GF-D8 (cell line): Measurements from ENCODE around the gene STARD9.
A peak's percentile ranks its signal among the peaks of the same experiment; 100 is the strongest.
"Not testable (repeated sequence)": the region's sequence is repeated elsewhere in the genome, so short reads cannot be mapped to it uniquely, and the experiment has no call there.

Source experiments
- DNase-seq: peaks from one replicate; lab custom pipeline; 2025; lab: John Stamatoyannopoulos, UW

Gene STARD9

DNA sequence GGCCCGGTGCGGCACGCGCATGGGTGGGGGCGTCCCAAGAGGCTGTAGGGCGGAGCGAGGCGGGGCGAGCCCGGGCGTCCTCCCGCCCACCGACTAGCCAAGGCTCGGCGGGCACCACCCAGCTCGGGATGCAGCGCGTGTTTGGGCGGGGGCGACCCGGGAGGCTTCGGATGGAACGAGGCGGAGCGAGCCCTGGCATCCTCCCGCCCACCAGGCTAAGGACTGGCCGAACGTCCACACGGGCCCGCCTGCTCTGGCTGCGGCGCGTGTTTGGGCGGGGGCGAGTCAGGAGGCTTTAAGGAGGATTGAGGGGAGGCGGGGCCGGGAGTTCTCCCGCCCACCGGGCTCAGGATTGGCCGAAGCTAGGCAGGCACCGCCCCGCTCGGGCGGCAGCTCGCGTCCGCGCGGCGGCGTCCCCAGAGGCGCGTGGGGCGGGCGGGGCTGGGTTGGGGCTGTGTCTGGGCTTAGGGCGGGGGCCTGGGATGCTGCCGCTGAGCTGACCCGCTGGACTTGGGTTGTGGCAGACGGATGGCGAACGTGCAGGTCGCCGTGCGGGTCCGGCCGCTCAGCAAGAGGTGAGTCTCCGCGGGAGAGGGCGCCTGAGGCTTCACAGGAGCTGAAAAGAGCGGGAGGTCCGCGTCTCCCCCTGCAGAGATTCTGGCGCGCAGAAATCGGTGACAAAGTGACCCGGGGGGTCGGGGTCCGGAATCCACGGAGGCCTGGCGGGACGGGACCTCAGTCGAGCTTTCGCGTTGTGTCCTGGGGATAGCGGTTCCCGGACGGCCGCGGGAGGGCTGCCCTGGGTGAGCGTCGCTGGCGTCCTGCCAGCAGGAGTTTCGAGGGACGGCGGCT, at the start of gene STARD9:
Gene STARD9 (plus strand): TSS at position 419 of the 852 bp plus-strand sequence. CDS start 110 bp downstream, at position 529.
- DNase-seq: peak; percentile 84

DNA sequence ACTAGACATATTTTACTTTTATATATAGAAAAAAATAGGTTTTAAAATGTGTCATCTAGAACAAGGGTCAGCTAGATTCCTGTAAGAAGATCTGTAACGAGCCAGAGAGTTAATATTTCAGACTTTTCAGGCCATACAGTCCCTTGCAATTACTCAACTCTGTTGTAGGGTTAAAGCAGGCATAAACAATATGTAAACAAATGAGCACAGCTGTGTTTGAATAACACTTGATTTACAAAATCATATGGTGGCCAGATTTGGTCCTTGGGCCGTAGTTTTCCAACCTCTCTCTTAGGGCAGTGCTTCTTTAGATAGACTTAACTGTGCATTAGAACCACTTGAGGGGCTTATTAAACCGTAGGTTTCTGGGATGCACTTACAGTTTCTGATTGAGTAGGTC, 46.4 kb upstream of the STARD9 start:
- DNase-seq: no peak

DNA sequence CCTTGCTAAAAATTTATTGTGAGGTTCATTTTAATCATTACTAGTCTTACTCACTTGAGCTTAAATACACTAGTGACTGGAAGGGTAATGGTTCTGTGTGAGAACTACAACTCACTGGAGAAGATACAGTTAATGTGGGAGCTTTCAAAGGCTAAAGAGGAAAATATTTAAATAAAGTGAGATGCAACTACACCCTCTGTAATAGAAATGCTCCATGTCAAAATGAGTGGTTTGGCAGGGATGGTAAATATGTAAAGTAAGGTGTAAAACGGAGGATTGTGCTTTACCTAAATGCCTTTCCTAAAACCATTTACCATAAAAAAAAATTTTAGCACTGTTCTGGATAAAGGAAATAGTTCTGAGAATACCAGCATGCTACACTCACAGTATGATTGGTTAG, 42.2 kb upstream of the STARD9 start:
- no peak for DNase-seq

DNA sequence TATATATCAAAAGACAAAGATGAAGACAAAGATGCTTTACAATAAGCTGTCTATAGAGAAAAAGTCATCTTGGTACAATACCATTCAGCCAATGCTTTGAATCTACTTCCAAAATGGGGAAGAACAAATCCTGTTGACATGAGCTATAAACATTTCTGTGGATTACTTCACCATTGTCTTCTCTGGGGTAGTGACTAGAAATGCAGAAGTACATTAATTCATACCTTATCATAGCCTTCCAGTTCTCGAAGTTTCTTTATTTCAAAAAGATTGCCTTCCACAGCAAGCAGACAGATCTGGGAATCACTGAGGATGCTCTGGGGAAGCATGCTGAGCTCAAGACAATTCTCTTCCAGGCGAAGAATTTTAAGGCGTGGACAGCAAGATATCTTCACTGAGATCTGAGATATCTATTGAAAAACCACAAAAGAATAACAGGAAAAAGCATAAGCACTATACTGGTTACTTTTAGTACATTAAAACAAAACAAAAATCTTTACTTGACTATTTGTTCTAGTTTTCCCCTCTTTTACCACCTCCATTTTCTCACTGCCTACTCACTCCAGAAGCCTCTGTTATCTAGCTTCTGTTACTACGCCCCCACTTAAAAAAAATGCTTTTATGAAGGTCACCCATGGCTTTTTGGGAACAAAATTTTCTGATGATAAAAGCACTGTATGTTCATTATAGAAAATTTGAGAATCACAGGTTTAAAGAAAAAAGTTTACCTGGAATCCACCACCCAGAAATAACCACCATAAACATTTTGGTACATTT, 30.4 kb upstream of the STARD9 start:
- peak; percentile 43 for DNase-seq

DNA sequence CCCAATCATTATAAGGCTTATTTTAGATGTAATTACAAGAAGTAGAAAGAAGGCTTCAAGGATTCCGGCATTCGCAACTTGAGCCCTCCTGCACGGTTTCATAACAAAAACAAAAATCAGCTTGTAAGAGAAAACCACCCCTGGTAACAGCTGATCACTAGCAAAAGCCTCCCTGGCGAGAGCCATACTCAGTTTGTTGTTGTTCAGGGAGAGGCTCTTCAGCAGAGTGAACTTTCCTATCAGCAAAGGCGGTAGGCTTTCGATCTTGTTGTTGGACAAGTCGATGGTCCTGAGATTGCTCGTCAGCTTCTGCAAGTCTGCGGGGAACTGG, 27.5 kb upstream of the STARD9 start:
- no peak for DNase-seq

DNA sequence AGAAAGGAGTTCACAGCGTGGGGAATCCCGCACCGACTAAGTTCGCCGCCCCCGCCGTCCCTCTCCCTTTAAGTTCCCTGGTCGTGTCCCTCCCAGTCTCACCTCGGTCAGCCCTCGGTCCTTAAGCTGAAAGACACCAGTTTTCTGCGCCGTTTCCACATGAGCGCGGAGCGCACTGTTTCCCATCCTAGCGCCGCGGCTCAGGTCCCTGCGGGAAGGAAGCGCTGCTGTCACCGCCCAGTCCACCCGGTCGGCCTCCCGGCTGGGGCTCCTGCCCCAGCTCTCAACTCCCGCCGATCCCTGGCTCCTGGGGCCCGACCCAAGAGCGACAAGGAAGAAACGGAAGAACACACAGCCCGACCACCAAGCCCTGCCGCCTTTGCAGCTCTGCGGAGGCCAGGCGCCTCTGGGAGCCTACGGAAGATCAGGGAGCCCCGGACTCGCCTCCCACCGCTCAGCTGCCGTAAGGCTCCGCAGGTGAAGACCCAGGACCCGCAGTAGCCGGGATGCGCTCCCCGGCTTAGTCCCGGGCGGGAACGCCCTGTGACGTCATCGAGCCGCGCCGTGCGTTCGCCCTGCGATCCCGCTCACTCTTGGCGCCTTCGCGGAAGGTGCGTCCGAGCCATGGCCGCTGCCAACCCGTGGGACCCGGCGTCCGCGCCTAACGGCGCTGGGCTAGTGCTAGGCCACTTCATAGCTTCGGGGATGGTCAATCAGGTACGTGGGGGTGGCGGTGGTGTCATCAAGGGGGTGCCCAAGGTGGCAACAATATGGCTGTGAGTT, 27.0 kb upstream of the STARD9 start, which contains the start of the genes HAUS2 and LRRC57:
Gene HAUS2 (plus strand): TSS at position 590 of the 783 bp plus-strand sequence. CDS start 35 bp downstream, at position 625.
Gene LRRC57 (minus strand): TSS at position 545 of the 783 bp plus-strand sequence. CDS start 359 bp downstream, at position 186.
- peak; percentile 16 for DNase-seq

DNA sequence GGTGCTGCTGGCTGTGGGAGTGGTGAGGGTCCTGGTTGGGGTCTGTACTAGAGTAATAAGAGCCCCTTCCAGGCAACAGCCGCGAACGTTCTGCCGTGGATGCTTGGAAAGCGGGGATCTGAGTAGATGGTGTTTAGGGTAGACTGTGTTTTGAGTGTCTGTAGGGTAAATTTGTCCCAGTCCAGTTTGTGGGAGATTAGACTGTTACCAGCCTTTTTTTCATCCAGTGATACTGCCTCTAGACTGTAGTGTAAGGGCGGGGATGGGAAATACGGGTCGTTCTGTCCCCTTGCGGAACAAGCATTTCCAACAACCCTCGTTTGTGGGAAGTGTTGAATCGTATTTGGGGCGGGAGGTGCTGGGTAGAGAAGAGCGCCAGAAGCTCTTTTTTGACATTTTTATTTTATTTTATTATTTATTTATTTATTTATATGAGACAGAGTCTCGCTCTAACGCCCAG, 26.3 kb upstream of the STARD9 start:
- peak; percentile 35 for DNase-seq

DNA sequence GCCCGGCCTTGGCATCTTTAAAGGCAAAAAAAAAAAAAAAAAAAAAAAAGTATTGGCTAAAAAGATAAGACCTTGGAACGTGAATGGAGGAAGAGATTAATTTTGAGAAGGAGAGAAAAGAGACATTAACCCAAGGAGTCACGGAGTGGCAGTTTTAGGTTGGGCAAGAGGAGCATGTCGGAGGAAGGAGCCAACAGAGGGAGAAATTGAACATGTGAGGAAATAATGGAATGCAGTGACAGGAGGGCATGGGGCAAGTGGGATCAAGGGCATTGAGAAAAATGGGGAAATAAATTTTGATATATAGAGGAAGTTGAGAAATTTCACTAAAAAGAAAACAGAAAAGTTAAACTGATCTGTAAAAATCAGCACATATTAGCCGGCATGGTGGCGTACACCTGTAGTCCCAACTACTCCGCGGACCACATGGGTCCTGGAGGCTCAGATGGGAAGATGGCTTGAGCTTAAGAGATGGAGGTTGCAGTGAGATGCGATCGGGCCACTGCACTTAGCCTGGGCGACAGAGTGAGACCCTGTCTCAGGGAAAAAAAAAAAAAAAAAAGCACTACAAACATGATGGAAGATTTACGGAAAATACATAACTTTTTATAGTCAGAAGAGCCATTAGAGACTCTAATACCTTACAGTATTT, 25.5 kb upstream of the STARD9 start:
- DNase-seq: no peak

DNA sequence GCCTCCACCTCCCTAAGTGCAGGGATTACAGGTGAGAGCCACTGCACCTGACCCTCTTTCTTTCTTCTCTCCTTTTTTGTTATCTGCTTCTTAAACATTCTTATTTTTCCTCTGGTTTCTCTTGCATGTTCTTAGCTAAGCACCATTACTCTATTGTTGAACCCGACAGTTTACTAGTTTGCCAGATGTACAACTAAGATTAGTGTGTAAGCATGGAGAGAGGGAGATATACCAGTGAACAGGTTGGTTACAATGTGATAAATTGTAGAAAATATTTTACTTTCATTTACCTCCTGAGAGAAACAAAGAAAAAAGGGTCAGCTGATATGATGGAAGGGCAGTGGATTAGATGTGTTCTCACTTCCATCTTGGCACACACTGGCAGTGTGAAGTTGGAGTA, 21.9 kb upstream of the STARD9 start:
- no peak for DNase-seq

DNA sequence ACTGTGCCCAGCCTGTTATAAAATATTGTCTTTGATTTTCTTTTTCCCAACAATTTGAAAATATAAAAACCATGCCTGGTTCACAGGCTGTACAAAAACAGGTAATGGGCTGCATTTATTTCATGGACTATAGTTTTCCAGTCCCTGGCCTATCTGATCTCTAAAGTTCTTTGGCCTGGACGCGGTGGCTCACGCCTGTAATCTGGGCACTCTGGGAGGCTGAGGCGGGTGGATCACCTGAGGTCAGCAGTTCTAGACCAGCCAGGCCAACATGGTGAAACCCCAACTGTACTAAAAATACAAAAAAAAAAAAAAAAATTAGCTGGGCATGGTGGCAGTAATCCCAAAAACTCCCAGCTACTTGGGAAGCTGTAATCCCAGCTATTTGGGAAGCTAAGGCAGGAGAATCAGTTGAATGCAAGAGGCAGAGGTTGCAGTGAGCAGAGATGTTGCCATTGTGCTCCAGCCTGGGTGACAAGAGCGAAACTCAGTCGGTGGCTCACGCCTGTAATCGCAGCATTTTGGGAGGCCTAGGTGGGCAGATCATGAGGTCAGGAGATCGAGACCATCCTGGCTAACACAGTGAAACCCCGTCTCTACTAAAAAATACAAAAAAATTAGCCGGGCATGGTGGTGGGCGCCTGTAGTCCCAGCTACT, 18.7 kb upstream of the STARD9 start:
- DNase-seq: not testable (repeated sequence)

DNA sequence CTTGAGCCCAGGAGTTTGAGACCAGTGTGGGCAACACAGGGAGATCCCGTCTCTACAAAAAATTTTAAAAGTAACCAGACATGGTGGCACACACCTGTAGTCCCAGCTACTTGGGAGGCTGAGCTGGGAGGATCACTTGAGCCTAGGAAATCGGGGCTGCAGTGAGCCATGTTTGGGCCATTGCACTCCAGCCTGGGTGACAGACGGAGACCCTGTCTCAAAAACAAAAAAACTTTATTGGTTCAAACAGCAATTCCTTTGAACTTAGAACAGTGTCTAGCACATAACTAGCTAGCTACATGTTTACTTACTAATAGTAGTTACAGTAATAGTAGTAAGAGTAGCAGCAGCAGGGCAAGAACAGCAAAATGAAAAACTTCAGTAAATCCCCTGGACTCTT, 16.7 kb upstream of the STARD9 start:
- DNase-seq: no peak

DNA sequence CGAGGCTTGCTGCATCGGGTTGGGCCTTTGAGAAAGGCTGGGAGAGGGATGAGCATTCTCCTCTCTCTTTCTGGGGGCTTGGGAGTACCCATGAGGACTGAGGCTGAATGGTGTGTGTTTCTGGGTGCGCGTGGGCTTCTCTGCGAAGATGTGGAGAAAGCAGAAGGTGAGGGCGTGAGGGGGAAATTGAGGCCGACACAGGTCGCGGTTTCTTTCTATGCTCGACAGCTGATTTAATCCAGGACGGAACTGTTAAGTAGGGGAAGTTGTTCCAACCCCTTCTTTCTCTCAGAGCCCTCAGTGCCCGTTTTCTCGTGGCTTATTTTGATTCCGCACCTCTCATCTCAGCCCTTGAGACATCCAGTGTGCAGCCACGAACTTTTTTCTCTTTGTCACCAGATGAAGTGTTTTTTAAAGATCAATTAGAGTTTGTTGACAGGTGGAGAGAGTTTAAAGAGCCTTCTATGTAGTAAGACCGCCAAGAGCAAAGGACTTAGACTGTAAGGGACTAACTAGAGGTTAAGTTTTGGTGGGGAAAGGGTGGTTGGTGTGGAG, 711 bp downstream of the STARD9 start:
- no peak for DNase-seq

DNA sequence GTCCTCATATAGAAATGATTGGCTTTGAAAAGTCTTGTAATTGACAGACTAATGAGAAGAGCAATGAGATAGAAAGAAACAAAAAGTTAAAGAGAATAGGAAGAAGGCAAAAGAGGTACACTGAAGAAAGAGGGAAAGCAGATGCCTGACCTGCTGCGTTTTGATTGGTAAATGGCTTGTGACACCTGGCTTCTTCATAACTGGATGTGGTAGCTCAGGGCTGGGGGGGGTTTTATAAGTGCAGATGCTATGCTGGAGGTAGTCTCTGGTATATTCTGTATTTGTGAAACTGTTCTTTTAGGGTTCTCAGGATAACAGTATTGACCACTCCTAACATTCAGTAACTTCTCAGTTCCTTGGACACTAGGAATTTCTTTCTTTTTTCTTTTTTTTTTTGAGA, 1.4 kb downstream of the STARD9 start:
- no peak for DNase-seq

DNA sequence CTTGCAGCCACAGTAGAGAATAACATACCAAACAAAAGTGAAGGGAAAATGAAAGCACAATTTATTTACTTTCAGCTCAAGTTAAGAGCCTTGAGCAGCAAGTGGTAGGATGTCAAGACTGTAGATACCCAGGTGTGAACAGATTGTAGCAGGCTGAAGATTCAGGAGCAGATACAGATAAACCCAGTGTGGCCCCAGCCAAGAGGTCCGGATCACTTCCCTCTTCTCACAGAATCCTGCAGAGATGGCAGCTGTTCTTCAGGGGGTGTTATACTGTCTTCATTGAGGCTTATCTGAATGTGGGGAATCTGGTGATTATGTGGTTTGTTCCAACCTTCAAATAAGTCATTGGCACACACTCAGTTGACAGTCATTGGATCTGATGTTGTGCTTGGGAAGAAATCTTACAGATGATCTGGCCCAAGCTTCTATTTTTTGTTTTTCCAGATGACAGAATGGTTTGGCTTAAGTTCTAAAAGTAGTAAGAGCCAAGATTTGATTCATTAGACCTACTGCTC, 2.2 kb downstream of the STARD9 start:
- no peak for DNase-seq

DNA sequence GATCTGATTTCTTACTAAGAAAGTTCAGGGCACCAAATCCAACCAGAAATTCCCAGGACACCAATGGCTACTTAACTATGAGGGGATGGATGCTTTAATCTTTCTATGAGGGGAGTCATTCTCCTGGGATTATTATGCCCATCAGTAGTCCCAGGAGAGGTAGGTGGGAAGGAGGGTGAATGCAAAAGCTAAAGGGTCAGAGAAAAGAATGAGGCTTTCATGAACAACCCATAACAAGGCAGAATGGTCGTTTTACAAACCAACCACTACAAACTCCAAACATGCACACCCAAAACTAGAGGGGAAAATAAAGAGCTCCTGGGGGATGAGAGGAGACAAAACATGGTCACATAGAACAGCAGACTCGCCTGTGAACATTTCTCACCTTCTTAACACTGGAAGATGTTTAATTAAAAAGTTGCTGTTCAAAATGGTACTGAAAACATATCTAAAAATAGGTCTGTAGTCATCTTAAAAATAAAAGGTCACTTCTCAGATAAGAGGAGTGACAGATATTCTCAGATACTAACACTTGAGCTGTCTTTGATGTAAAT, 3.7 kb downstream of the STARD9 start:
- DNase-seq: no peak

DNA sequence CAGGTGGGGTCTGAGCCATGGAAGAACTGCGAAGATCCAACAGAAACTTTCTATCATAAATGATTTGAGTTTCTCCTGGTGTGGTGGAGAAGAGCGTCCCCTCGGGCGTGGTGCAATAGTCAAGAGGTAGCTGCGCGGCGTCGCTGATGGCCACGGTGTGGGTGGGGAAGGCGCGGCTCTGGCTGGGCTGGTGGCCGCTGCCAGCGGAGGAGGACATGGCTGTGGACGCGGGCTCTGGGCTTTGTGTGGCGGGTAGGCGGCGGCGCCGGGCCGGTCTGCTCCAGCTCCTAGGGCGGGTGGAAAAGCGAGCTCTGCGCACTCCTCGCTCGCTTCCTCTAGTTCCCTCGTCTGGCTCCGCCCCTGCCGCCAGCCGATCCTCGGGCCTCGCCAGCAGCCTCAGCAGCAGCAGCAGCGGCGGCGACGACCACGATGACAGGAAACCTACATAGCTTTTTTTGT, 5.9 kb downstream of the STARD9 start:
- DNase-seq: peak; percentile 20

DNA sequence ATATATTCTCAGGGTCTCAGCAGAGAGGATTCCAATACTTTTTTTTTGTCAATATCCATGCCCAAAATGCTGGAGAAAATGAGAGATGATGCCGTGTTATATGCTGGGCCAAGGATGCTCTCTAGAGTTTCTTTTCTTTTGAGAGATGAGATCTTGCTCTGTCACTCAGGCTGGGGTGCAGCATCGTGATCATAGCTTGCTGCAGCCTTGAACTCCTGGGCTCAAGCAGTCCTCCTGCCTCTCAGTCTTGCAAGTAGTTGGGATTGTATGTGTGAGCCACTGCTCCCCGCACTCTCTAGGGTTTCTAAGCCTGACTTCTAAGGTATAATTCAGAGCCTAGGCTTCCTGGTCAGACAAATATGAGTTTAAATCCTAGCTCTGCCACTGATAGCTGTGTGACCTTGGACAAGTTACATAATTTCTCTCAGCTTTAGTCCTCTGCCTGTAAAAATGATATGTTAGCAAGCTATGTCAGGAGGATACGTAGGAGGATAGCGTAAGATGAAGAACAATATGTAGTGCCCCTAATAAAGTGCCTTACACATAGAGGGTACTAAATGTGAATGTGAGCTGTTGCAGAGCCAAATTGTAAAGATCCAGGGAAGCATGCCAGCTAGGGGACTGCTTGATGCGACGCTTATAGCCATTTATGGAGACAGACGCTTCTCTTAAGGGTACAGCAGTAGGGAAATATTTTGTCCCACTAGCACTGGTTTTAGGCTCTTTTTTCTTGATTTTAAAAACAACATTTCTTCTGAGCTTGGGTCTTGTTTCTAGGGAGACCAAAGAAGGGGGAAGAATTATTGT, 7.4 kb downstream of the STARD9 start:
- DNase-seq: no peak

DNA sequence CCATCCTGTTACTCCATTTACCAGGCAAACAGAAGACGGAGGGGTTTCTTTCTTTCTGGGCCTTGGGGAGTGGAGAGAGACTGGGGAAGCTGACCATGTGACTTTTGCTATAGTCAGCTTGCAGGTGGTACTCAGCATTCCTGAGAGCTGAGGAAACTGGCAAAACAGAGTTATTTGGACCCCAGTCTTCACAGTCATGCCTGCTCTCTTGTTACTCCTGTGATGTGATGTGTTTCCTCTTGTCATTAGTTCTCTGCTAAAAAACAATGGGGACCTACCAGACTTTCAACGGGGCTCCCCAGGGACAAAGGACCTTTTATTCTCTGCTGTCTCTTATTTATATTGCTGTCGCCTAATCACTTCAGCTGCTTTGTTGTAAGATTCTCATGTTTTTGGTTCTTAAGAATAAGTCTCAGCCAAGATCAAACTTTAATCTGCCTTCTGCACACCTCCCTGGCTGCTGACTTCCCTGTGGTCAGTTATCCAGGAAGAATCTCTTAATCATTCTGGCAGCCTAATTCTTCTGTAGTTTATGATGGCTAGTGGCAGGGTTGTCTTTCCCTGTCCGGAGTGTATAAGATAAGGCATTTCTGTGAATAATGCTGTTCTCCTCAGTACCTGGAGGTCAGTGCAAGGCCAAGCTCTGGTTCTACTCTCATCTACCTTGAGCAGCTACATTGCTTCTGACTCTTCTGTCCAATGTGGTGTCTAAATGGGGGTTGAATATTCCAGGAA, 8.8 kb downstream of the STARD9 start:
- DNase-seq: no peak
